ENCODE measurements around the gene MAN2B1. TPM values are rescaled to one million over a fixed set of nuclear protein-coding genes. Genes with fewer than 3 reads are reported as not detected.

The MAN2B1 gene
- total RNA-seq, 1 experiment from 2014 or later: 93.5 TPM

DNA sequence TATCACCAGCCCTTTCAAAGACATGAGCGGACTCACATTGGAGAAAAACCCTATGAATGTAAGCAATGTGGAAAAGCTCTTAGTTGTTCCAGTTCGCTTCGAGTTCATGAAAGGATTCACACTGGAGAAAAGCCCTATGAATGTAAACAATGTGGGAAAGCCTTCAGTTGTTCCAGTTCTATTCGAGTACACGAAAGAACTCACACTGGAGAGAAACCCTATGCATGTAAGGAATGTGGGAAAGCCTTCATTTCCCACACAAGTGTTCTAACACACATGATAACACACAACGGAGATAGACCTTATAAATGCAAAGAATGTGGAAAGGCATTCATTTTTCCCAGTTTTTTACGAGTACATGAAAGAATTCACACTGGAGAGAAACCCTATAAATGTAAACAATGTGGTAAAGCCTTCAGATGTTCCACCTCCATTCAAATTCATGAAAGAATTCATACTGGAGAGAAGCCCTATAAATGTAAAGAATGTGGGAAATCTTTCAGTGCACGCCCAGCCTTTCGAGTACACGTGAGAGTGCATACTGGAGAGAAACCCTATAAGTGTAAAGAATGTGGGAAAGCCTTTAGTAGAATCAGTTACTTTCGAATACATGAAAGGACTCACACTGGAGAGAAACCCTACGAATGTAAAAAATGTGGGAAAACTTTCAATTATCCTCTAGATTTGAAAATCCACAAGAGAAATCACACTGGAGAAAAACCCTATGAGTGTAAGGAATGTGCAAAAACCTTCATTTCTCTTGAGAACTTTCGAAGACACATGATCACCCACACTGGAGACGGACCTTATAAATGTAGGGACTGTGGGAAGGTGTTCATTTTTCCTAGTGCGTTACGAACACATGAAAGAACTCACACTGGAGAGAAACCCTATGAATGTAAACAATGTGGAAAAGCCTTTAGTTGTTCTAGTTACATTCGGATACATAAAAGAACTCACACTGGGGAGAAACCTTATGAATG is 38.2 kb downstream of the MAN2B1 start:
- no peak for DNase-seq
- Histone ChIP-seq H4K91ac (ENCODE audit: insufficient read length, low read depth, low read length) (no peak overlapping the region), H3T11ph (ENCODE audit: low read length) (no peak overlapping the region), H3K14ac (ENCODE audit: insufficient read depth, low read length) (no peak overlapping the region), H2BK120ac (ENCODE audit: low read depth, low read length, poor library complexity, severe bottlenecking) (no peak overlapping the region), H2BK20ac (ENCODE audit: low read depth, low read length, poor library complexity, severe bottlenecking) (no peak overlapping the region), H3K79me1 (ENCODE audit: insufficient read depth, low read depth, low read length, poor library complexity, severe bottlenecking) (no peaks in the 10 kb centered on the region), H2AK5ac (ENCODE audit: insufficient read length, low read length) (no peak overlapping the region), H3K9ac (ENCODE audit: extremely low read depth, insufficient read length, low read length) (no peak overlapping the region), H2BK15ac (ENCODE audit: low read depth, low read length) (no peak overlapping the region), H3K9me3 (ENCODE audit: control insufficient read depth, low read depth, low read length) (peaks cover 38% of the 10 kb centered on the region), H3K79me2 (ENCODE audit: insufficient read depth, low read length) (no peaks in the 10 kb centered on the region), H3K4me2 (ENCODE audit: insufficient read depth, insufficient read length, low read length) (no peak overlapping the region), H4K5ac (ENCODE audit: insufficient read length, low read depth, low read length) (no peak overlapping the region), H3K4me1 (ENCODE audit: insufficient read depth, low read length) (no peaks in the 10 kb centered on the region), H4K20me1 (ENCODE audit: control insufficient read depth, insufficient read depth, insufficient read length) (no peaks in the 10 kb centered on the region), H2BK12ac (ENCODE audit: insufficient read length, low read depth, low read length) (no peak overlapping the region), H3K4ac (ENCODE audit: low read depth, low read length) (no peak overlapping the region), H2BK5ac (ENCODE audit: insufficient read length, low read length) (no peak overlapping the region), H4K8ac (replicated peaks; ENCODE audit: insufficient read length, low read depth, low read length) (no peak overlapping the region), H3K23me2 (ENCODE audit: insufficient read length, low read depth, low read length, poor library complexity, severe bottlenecking) (no peaks in the 10 kb centered on the region), H2AFZ (ENCODE audit: low read length) (no peak overlapping the region), H3K23ac (ENCODE audit: insufficient read length, low read depth, low read length) (no peak overlapping the region), H3K27ac (ENCODE audit: insufficient read length, low read depth, low read length) (no peak overlapping the region), H3K56ac (ENCODE audit: insufficient read length, low read depth, low read length) (no peak overlapping the region), H3K27me3 (ENCODE audit: insufficient read depth, low read length) (no peaks in the 10 kb centered on the region), H3K18ac (ENCODE audit: insufficient read length, low read depth, low read length) (no peak overlapping the region)
- WGBS (ENCODE audit: extremely low coverage, insufficient read length, low lambda C conversion rate): no CpG with 5 or more reads among the region's 17 CpGs
- Mint-ChIP-seq H3K27ac (no peak overlapping the region), H3K9me3 (peaks cover 54 to 56% of the 10 kb centered on the region in 2 experiments), H3K36me3 (ENCODE audit: insufficient read depth in 1 of 3, low read depth in 3 of 3) (peaks cover 72 to 84% (median 72%) of the 10 kb centered on the region in 3 experiments), H3K27me3 (ENCODE audit: low read depth) (no peaks in the 10 kb centered on the region; the same call in 1 of the 2 replicates), H3K4me1 (no peaks in the 10 kb centered on the region), H3K4me3 (no peak overlapping the region)
- TF ChIP-seq, protein P1, sequence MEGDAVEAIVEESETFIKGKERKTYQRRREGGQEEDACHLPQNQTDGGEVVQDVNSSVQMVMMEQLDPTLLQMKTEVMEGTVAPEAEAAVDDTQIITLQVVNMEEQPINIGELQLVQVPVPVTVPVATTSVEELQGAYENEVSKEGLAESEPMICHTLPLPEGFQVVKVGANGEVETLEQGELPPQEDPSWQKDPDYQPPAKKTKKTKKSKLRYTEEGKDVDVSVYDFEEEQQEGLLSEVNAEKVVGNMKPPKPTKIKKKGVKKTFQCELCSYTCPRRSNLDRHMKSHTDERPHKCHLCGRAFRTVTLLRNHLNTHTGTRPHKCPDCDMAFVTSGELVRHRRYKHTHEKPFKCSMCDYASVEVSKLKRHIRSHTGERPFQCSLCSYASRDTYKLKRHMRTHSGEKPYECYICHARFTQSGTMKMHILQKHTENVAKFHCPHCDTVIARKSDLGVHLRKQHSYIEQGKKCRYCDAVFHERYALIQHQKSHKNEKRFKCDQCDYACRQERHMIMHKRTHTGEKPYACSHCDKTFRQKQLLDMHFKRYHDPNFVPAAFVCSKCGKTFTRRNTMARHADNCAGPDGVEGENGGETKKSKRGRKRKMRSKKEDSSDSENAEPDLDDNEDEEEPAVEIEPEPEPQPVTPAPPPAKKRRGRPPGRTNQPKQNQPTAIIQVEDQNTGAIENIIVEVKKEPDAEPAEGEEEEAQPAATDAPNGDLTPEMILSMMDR (conservative IDR thresholded peaks at IDR 0.05): no peak

All from H9 (cell line).